Heart left ventricle (tissue), 16 donors: ENCODE results near the gene CRIP2. TPM values are rescaled to one million over a fixed set of nuclear protein-coding genes. Genes with fewer than 3 reads are reported as not detected.

ENCODE experiments used
- ATAC-seq, 4 donors: fragments of 200-7000 bp; cut with Tn5 transposase; one replicate each; pipeline ENCODE4 v1.9.1; 2020 to 2022; ENCODE audit warnings: moderate library complexity in 4 of 4, mild to moderate bottlenecking in 3 of 4, moderate number of reproducible peaks in 1 of 4
- DNase-seq, 5 donors: peaks; one replicate each; pipeline ENCODE4 v3.0.0-alpha.2; 2020
- H3K27ac ChIP-seq, 12 donors: fragments of 200-600 bp; sonication (generic) in 4 of 12; one replicate each; pipeline versions ENCODE4 v1.5.0 to v1.8.0; 2016 to 2022; ENCODE audit warnings: mild to moderate bottlenecking in 2 of 12
- H3K27me3 ChIP-seq, 9 donors: fragments of 200-600 bp; sonication (generic) in 2 of 9; one replicate each; pipeline versions ENCODE4 v1.5.1 to v1.8.0; 2016 to 2022; ENCODE audit warnings: mild to moderate bottlenecking in 3 of 9
- H3K36me3 ChIP-seq, 9 donors: fragments of 200-600 bp; sonication (generic) in 2 of 9; one replicate each; pipeline versions ENCODE4 v1.5.0 to v1.8.0; 2018 to 2022; ENCODE audit warnings: mild to moderate bottlenecking in 2 of 9
- H3K4me1 ChIP-seq, 12 donors: fragments of 200-600 bp; sonication (generic) in 4 of 12; one replicate each; pipeline versions ENCODE4 v1.5.0 to v1.8.0; 2016 to 2022; ENCODE audit warnings: mild to moderate bottlenecking in 3 of 12
- H3K4me3 ChIP-seq, 12 donors: fragments of 200-600 bp; sonication (generic) in 4 of 12; one replicate each; pipeline versions ENCODE4 v1.5.0 to v1.8.0; 2017 to 2022; ENCODE audit warnings: mild to moderate bottlenecking in 9 of 12, moderate library complexity in 4 of 12
- H3K9me3 ChIP-seq, 12 donors: fragments of 200-600 bp; sonication (generic) in 4 of 12; one replicate each; pipeline versions ENCODE4 v1.5.0 to v1.8.0; 2016 to 2022; ENCODE audit warnings: mild to moderate bottlenecking in 1 of 12
- POLR2A ChIP-seq, 2 donors: fragments of 450-650 bp; IDR thresholded peaks; one replicate each; pipeline ENCODE4 v1.6.1; 2017; ENCODE audit warnings: antibody characterized with exemption in 2 of 2, mild to moderate bottlenecking in 2 of 2, moderate library complexity in 2 of 2
- WGBS, 4 donors: extraction: QIAGEN DNeasy Blood & Tissue Kit in 2 of 4; methylation state at CpG; one replicate each; pipeline versions ENCODE4 v1.1.5 to v1.1.7; 2013 to 2018; 5-methylcytosine and 5-hydroxymethylcytosine counted together
- intact Hi-C, 10 donors: fragments of 100-400 bp; cut with DNase I; formaldehyde crosslinking; loops; one replicate each; pipeline versions ENCODE4 v1.11.1 to v1.14.2; 2022
- polyA plus RNA-seq, 2 donors: library from polyadenylated mRNA; stranded (reverse); fragments of 200-250 nt; gene quantifications; one replicate each; pipeline ENCODE4 v1.2.3, GENCODE V29; 2013
- total RNA-seq, 9 donors: library from RNA; depleted of rRNA in 2 of 9; stranded (reverse); fragments of >200 nt in 2 of 9; fragmentation: NEBNext Ultra II Directional in 3 of 9; extraction: Animal tissue kit (Norgen Biotek cat#: 25700) in 3 of 9; gene quantifications; one replicate each; pipeline versions ENCODE4 v1.1.0 to v1.2.4, GENCODE V29; 2016 to 2023
- TF ChIP-seq, protein P1 (sequence below), 12 donors: fragments of 200-600 bp; sonication (generic) in 4 of 12; IDR thresholded peaks; one replicate each; pipeline versions ENCODE4 v1.5.0 to v1.8.0; 2018 to 2022; ENCODE audit warnings: antibody characterized with exemption in 12 of 12, mild to moderate bottlenecking in 5 of 12
- donor health status: ischemic (EF 13 %, LVEDD 7.1; RV severe dilation, severe dysfunction).
- donor health status: healthy with polysubstance abuse.
- donor health status: DM: no; HTN: yes; CAD: no.
- donor health status: DM: no; HTN: no; CAD: no.
- donor health status: ischemic (EF 25% LVEDD 6.9; RV normal size, moderate dysfunction).
- donor health status: ischemic (EF 25% LVEDD 5.7; RV mildly dilated, moderate dysfunction).
- donor health status: healthy.
- donor health status: DM: yes; HTN: yes; CAD: no.
- donor health status: ischemic (EF 35%, LVEDD 5.7; RV mildly dilated, moderate dysfunction).
- donor health status: nonischemic (EF 11% LVEDD 7.7; RV severe dilation, severe dysfunction).
- donor health status: DM: yes; HTN: yes; CAD: no.
- donor health status: PGD.
- donor health status: ischemic (EF 29% LVEDD 5.4; RV normal size, mild dysfunction).
- donor health status: nonischemic (EF 23%, LVEDD 6.1; RV moderate dilation, normal function).

The CRIP2 gene
- total and polyA plus RNA-seq, 11 donors, result 695 to 1,715 (median 851) TPM

DNA sequence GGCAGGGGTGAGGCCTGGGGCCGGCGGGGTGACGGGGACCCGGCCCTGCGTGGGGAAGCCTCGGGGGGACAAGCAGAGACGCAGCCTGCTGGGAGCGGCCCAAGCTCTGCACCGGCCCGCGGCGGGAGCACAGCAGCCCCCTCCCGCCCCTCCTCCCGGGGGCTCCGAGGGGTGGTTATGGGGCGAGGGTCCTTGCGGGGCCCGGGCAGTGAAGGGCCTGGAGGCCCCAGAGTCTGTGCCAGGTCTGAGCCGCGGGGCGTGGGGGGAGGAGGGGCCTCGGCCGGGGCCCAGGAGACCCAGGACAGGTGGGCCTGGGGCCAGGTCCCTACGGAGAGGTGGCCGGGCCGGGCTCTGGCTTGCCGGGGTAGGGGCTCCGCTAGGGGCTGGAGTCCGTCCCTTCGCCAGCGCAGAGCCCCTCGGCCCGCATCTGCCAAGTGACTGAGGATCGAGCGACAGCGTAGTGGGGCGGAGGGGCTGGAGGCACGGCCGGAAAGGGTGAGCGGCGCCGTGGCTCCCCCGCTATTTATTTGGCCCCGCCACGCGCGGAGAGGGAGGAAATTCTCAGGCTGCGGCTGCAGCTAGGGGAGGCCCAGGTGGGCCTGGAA, 52.3 kb downstream of the CRIP2 start:
- H3K4me3 ChIP-seq, result peak overlapping the region; percentile 53 to 77 (median 68)
- no peak for TF ChIP-seq POLR2A (IDR thresholded peaks at IDR 0.05)
- TF ChIP-seq, protein P1, sequence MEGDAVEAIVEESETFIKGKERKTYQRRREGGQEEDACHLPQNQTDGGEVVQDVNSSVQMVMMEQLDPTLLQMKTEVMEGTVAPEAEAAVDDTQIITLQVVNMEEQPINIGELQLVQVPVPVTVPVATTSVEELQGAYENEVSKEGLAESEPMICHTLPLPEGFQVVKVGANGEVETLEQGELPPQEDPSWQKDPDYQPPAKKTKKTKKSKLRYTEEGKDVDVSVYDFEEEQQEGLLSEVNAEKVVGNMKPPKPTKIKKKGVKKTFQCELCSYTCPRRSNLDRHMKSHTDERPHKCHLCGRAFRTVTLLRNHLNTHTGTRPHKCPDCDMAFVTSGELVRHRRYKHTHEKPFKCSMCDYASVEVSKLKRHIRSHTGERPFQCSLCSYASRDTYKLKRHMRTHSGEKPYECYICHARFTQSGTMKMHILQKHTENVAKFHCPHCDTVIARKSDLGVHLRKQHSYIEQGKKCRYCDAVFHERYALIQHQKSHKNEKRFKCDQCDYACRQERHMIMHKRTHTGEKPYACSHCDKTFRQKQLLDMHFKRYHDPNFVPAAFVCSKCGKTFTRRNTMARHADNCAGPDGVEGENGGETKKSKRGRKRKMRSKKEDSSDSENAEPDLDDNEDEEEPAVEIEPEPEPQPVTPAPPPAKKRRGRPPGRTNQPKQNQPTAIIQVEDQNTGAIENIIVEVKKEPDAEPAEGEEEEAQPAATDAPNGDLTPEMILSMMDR (IDR thresholded peaks at IDR 0.05), result no peak
- no peaks in the 10 kb centered on the region for H3K9me3 ChIP-seq
- no peaks in the 10 kb centered on the region for H3K36me3 ChIP-seq
- DNase-seq, result no peak
- ATAC-seq, result peak in 2 of 4 donors; percentile 2 to 3
- intact Hi-C loops, result loop anchor here in 8 of 10 donors (2.0 to 10.0 kb wide), 7 partner anchors 32 to 432 kb away; partner anchors contain the start of gene TEDC1 (in 1 of the 8)
- 0 to 2% (median 1%) methylated on average over 18 to 48 of the region's 48 CpGs for WGBS, 4 donors
- peaks cover 11 to 41% (median 27%) of the 10 kb centered on the region in 12 donors for H3K4me1 ChIP-seq
- peak overlapping the region in 1 of 12 donors; percentile 34 for H3K27ac ChIP-seq
- peaks cover 0 to 28% (median 1%) of the 10 kb centered on the region in 9 donors for H3K27me3 ChIP-seq

DNA sequence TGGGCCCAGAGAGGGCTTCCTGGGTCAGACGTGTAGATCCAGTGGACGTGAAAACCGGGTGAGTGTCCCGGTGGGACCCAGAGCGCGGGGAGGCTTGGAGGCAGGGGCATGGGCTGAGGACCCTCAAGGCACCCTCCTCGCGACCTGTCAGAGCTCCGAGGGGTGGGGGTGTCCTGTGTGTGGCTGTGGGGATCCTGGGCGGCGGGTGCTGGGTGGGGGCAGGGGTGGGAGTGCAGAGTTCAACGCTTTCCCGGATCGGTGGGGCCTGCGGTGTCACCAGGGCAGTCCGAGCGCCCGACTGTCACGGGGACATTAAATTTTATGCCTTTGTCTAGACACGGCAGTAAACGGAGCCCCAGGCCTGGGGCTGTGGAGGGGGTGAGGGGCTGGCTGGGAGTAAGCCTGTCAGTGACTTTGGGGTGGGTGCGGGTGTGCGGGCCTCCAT, 52.8 kb downstream of the CRIP2 start:
- Histone ChIP-seq H3K9me3 (no peaks in the 10 kb centered on the region), H3K36me3 (no peaks in the 10 kb centered on the region), H3K4me1 (peaks cover 11 to 41% (median 27%) of the 10 kb centered on the region in 12 donors), H3K27ac (peak overlapping the region in 1 of 12 donors; percentile 34), H3K4me3 (peak overlapping the region; percentile 53 to 77 (median 70)), H3K27me3 (peaks cover 0 to 28% (median 0%) of the 10 kb centered on the region in 9 donors)
- intact Hi-C loops, result loop anchor here in 8 of 10 donors (2.0 to 10.0 kb wide), 7 partner anchors 33 to 433 kb away; partner anchors contain the start of gene TEDC1 (in 1 of the 8)
- WGBS, 4 donors, result 34 to 40% (median 38%) methylated on average over 10 to 23 of the region's 23 CpGs
- ATAC-seq, result peak in 2 of 4 donors; percentile 3 to 7
- TF ChIP-seq, protein P1 (IDR thresholded peaks at IDR 0.05), result no peak
- no peak for TF ChIP-seq POLR2A (IDR thresholded peaks at IDR 0.05)
- no peak for DNase-seq

DNA sequence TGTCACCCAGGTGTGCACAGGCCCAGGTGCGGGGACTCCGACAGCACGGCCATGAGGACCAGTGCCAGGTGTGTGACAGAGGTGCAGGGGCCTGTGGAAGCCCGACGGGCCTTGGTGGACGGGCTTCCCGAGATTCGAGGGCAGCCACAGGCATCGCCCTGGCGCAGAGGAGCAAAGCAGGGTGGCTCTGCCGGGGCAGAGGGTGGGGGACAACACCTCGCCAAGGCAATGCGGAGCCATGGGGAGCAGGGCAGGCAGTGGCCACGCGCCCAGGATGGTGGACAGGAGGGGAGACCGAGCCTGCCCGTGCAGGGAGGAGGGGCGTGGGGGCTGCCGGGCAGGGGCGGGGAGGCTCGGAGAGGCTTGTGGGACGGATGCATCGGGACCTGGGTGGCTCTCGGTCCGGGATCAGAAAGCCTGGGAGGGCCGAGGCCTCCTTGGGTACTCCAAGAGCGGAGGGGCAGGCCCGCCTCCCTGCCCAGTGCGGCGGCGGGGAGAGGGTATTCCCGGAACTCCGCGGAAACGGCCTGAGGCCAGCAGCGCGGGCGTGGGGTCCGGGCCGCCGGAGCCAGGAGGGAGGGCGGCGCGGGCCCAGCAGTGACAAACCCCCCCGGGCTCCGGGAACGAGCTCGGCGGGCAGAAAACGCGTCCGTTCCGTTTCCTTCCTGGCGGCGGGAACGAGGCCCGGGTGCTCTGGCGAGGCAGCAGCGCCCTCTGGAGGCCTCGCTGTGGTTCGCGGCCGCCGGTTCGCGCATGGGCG, 53.4 kb downstream of the CRIP2 start:
- Histone ChIP-seq H3K4me1 (peaks cover 11 to 41% (median 27%) of the 10 kb centered on the region in 12 donors), H3K9me3 (no peaks in the 10 kb centered on the region), H3K36me3 (no peaks in the 10 kb centered on the region), H3K27me3 (peaks cover 0 to 28% (median 0%) of the 10 kb centered on the region in 9 donors), H3K4me3 (peak overlapping the region; percentile 45 to 77 (median 70)), H3K27ac (peak overlapping the region in 11 of 12 donors; percentile 24 to 78 (median 67))
- intact Hi-C loops, result loop anchor here (2.0 to 10.0 kb wide), 11 partner anchors 33 to 433 kb away; partner anchors contain the start of gene TEDC1 (in 2 of the 10)
- 10 to 35% (median 13%) methylated on average over 17 to 67 of the region's 67 CpGs for WGBS, 4 donors
- peak; percentile 74 to 91 (median 85) for DNase-seq
- peak; percentile 59 to 83 (median 70) for ATAC-seq
- TF ChIP-seq, protein P1 (IDR thresholded peaks at IDR 0.05), result peak; percentile 71 to 96 (median 90)
- peak in 1 of 2 donors; percentile 40 for TF ChIP-seq POLR2A (IDR thresholded peaks at IDR 0.05)
